Testis (tissue), 2 donors: ENCODE results near the gene GARS1.

ENCODE experiments used
- POLR2A ChIP-seq: fragments of 450-650 bp; IDR thresholded peaks from one replicate; pipeline ENCODE4 v1.6.1; 2017; ENCODE audit warnings: antibody characterized with exemption, mild to moderate bottlenecking, moderate library complexity
- TF ChIP-seq, protein P1 (sequence below), 3 experiments: fragments of 450-650 bp in 2 of 3; fragments of 200-600 bp in 1 of 3; sonication (generic) in 1 of 3; IDR thresholded peaks; one replicate each; pipeline ENCODE4 v1.5.1; 2016 to 2019; ENCODE audit warnings: antibody characterized with exemption in 3 of 3, mild to moderate bottlenecking in 2 of 3, moderate library complexity in 1 of 3

DNA sequence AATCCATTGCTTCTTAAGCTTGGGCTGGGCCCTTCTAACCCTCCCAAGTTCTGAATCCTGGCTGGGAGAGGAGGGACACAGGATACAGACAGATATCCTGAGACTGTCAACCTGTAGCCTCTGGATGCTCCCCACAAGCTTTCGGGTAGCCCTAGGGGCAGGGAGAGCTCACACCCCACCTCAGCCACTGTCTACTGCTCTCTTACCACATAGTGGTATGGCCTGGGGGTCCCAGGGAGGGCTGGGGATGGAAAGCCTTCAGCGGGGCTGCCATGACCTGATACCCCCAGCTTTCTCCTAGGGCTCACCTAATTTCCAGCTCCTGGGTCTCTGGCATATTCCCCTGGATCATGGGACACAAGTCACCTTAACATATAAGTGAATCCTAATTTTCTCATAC, 62.5 kb downstream of the GARS1 start:
- TF ChIP-seq, protein P1, sequence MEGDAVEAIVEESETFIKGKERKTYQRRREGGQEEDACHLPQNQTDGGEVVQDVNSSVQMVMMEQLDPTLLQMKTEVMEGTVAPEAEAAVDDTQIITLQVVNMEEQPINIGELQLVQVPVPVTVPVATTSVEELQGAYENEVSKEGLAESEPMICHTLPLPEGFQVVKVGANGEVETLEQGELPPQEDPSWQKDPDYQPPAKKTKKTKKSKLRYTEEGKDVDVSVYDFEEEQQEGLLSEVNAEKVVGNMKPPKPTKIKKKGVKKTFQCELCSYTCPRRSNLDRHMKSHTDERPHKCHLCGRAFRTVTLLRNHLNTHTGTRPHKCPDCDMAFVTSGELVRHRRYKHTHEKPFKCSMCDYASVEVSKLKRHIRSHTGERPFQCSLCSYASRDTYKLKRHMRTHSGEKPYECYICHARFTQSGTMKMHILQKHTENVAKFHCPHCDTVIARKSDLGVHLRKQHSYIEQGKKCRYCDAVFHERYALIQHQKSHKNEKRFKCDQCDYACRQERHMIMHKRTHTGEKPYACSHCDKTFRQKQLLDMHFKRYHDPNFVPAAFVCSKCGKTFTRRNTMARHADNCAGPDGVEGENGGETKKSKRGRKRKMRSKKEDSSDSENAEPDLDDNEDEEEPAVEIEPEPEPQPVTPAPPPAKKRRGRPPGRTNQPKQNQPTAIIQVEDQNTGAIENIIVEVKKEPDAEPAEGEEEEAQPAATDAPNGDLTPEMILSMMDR (IDR thresholded peaks at IDR 0.05) = no peak
- no peak for TF ChIP-seq POLR2A
